K562 (cell line): Measurements from ENCODE around the gene ZNF787. TPM values are rescaled to one million over a fixed set of nuclear protein-coding genes. Genes with fewer than 3 reads are reported as not detected.

Experiments used
- GTF2A2 ChIP-seq: IDR thresholded peaks from 2 replicates; pipeline ENCODE4 v1.6.1; 2016; ENCODE audit warnings: mild to moderate bottlenecking, missing genetic modification characterization, missing compliant biosample characterization
- MEF2D ChIP-seq: conservative IDR thresholded peaks from 2 replicates; pipeline ENCODE4 v1.6.1; 2016; ENCODE audit warnings: low read depth, missing genetic modification characterization, missing compliant biosample characterization
- MGA ChIP-seq: fragments of 450-650 bp; IDR thresholded peaks from 2 replicates; pipeline ENCODE4 v1.6.1; 2016; ENCODE audit warnings: mild to moderate bottlenecking, moderate library complexity
- NKRF ChIP-seq: fragments of 450-650 bp; IDR thresholded peaks from 2 replicates; pipeline ENCODE4 v1.6.1; 2016; ENCODE audit warnings: borderline replicate concordance
- NR2C2 ChIP-seq, 2 experiments: fragments of 200-800 bp in 1 of 2; sonication (Bioruptor generic) in 1 of 2; sonication (generic) in 1 of 2; formaldehyde crosslinking in 1 of 2; IDR thresholded peaks; 2 replicates each; pipeline versions ENCODE4 v1.6.1 to v1.8.0; 2016 to 2022; ENCODE audit warnings: mild to moderate bottlenecking in 1 of 2, missing compliant biosample characterization in 1 of 2, missing genetic modification characterization in 1 of 2, missing genetic modification reagents in 1 of 2
- VEZF1 ChIP-seq: fragments of 200-800 bp; sonication (Bioruptor generic); IDR thresholded peaks from 2 replicates; pipeline ENCODE4 v1.6.1; 2017; ENCODE audit warnings: missing genetic modification characterization, missing compliant biosample characterization
- ZKSCAN1 ChIP-seq: fragments of 150-350 bp; IDR thresholded peaks from 2 replicates; pipeline ENCODE4 v1.6.1; 2016; ENCODE audit warnings: low read depth, low read length
- ZNF395 ChIP-seq: fragments of 200-800 bp; sonication (Bioruptor generic); IDR thresholded peaks from 2 replicates; pipeline ENCODE4 v1.6.1; 2017; ENCODE audit warnings: missing genetic modification characterization, missing compliant biosample characterization
- polyA plus RNA-seq, 8 experiments: library from polyadenylated mRNA; depleted of rRNA in 4 of 8; stranded (reverse) in 5 of 8; unstranded in 3 of 8; fragments of >200 nt; fragmentation: Nextera tagmentation in 2 of 8; fragmentation: Illumina TruSeq in 1 of 8; extraction: Ambion mirVana in 2 of 8; extraction: Trizol in 1 of 8; gene quantifications; 2 replicates each; pipeline versions ENCODE4 v1.2.1 to v1.2.3, GENCODE V29; 2011 to 2014; ENCODE audit warnings: inconsistent platforms in 1 of 8, missing spikeins in 1 of 8
- total RNA-seq, 7 experiments: library from RNA; depleted of rRNA in 6 of 7; stranded (reverse); fragments of >200 nt in 6 of 7; fragmentation: Illumina TruSeq in 2 of 7; extraction: Trizol in 2 of 7; gene quantifications; 2 replicates each; pipeline versions ENCODE4 v1.2.1 to v1.2.3, GENCODE V29; 2011 to 2021; ENCODE audit warnings: low replicate concordance in 1 of 7

ZNF787 gene
- total and polyA plus RNA-seq, 9 of the 15 experiments (the other 6 are each of a cell fraction or from before 2014, with no cell fraction given) = 0.45 to 77.6 (median 7.3) TPM

GRCh38 chr19:56125806-56126590 lies 4.9 kb upstream of the ZNF787 start (continued):
- no peak for TF ChIP-seq GTF2A2 (tag)
- TF ChIP-seq ZKSCAN1 = peak; percentile 26; the same call in 1 of the 2 replicates
- TF ChIP-seq ZNF395 = 0 out of 2 replicates have a peak, but pooled peaks have one; percentile 1
- TF ChIP-seq NKRF = 0 out of 2 replicates have a peak, but pooled peaks have one; percentile 16
- peak; percentile 26; the same call in 1 of the 2 replicates for TF ChIP-seq VEZF1 (CRISPR knock-in tag)
- peak; percentile 31; the same call in 1 of the 2 replicates for TF ChIP-seq MGA
- TF ChIP-seq MEF2D = 0 out of 2 replicates have a peak, but pooled peaks have one; percentile 68
- TF ChIP-seq NR2C2 (CRISPR knock-in tag; IDR thresholded peaks at IDR 0.05) = no peak
- peak; percentile 90 for TF ChIP-seq NR2C2 (tag; IDR thresholded peaks at IDR 0.05)
